Transverse colon (tissue), 4 donors: ENCODE results near the gene PLXNB2.

ENCODE experiments used
- CTCF ChIP-seq, 5 experiments: fragments of 200-600 bp in 3 of 5; fragments of 450-650 bp in 2 of 5; sonication (generic) in 3 of 5; IDR thresholded peaks; 1 replicate in 2 of 5; 2 replicates in 3 of 5; pipeline ENCODE4 v1.5.1; 2016 to 2017; ENCODE audit warnings: antibody characterized with exemption in 5 of 5, inconsistent platforms in 3 of 5, mild to moderate bottlenecking in 2 of 5, moderate library complexity in 1 of 5
- POLR2AphosphoS5 ChIP-seq, 3 donors: sonication (generic); formaldehyde crosslinking; IDR thresholded peaks; one replicate each; pipeline ENCODE4 v1.6.1; 2016; ENCODE audit warnings: antibody characterized with exemption in 3 of 3

- TF ChIP-seq POLR2AphosphoS5 (IDR thresholded peaks at IDR 0.05) (peak in 1 of 3 donors; percentile 44), CTCF (IDR thresholded peaks at IDR 0.05) (peak in 3 of 5 experiments; percentile 7 to 54 (median 42))
Observed at GRCh38 chr22:50342651-50343540, 35.5 kb upstream of the PLXNB2 start, which contains the start of gene PPP6R2.
